Panc1 (cell line): ENCODE results near the gene FHAD1. TPM values are rescaled to one million over a fixed set of nuclear protein-coding genes. Genes with fewer than 3 reads are reported as not detected.

Source experiments
- ATAC-seq: fragments of 200-7000 bp; cut with Tn5 transposase; 2 replicates; pipeline ENCODE4 v1.9.1; 2020; ENCODE audit warnings: mild to moderate bottlenecking, moderate library complexity
- BruUV-seq: library from RNA; stranded (reverse); fragments of 400-500 nt; replicated peaks from 2 replicates; lab custom pipeline; 2021; lab: Mats Ljungman, UMichigan
- CTCF ChIA-PET: fragments of 300-600 bp; sonication (Branson Sonifier 250); formaldehyde crosslinking; loops from one replicate; lab custom pipeline; 2022; ENCODE audit warnings: antibody characterized with exemption; lab: Charles Lee
- POLR2A ChIA-PET: fragments of 300-600 bp; sonication (Branson Sonifier 250); formaldehyde crosslinking; loops from one replicate; lab custom pipeline; 2022; ENCODE audit warnings: antibody characterized with exemption; lab: Charles Lee
- DNase-seq: peaks from one replicate; pipeline ENCODE4 v3.0.0-alpha.2; 2010; ENCODE audit warnings: low read depth, low spot score
- H3K27ac ChIP-seq: 2 replicates; pipeline ENCODE4 v1.5.1; 2011; ENCODE audit warnings: mild to moderate bottlenecking, low read length, inconsistent platforms
- H3K27me3 ChIP-seq: fragments of 200-500 bp; sonication (Bioruptor generic); 2 replicates; pipeline ENCODE4 v1.6.0; 2014; ENCODE audit warnings: low read length, inconsistent platforms; ENCODE audit not compliant: control insufficient read depth, insufficient read depth
- H3K36me3 ChIP-seq: fragments of 200-500 bp; sonication (Bioruptor generic); 2 replicates; pipeline ENCODE4 v1.5.1; 2014; ENCODE audit warnings: inconsistent platforms, mild to moderate bottlenecking, low read length, moderate library complexity; ENCODE audit not compliant: control insufficient read depth, insufficient read depth
- H3K4me1 ChIP-seq: 2 replicates; pipeline ENCODE4 v1.5.1; 2011; ENCODE audit warnings: inconsistent platforms, mild to moderate bottlenecking, low read length, moderate library complexity; ENCODE audit not compliant: control insufficient read depth, insufficient read depth
- H3K4me3 ChIP-seq, 2 experiments: 2 replicates each; pipeline ENCODE4 v1.5.1; 2011 to 2012; ENCODE audit warnings: low read depth in 2 of 2, low read length in 2 of 2, mild to moderate bottlenecking in 2 of 2, inconsistent platforms in 1 of 2, moderate library complexity in 1 of 2
- H3K9me3 ChIP-seq: fragments of 200-500 bp; sonication (Bioruptor generic); 2 replicates; pipeline ENCODE4 v1.5.1; 2014; ENCODE audit warnings: low read depth, mild to moderate bottlenecking, inconsistent platforms, low read length, moderate library complexity; ENCODE audit not compliant: control insufficient read depth, insufficient read depth
- CTCF ChIP-seq: fragments of 450-650 bp; IDR thresholded peaks from 2 replicates; pipeline ENCODE4 v1.5.1; 2017; ENCODE audit warnings: mild to moderate bottlenecking
- POLR2AphosphoS5 ChIP-seq: IDR thresholded peaks from 2 replicates; pipeline ENCODE4 v1.6.1; 2012; ENCODE audit warnings: mild to moderate bottlenecking, low read depth, low read length, moderate library complexity
- REST ChIP-seq, 2 experiments: IDR thresholded peaks; 2 replicates each; pipeline ENCODE4 v1.6.1; 2011 to 2012; ENCODE audit warnings: low read depth in 2 of 2, control low read depth in 1 of 2, low read length in 1 of 2, mild to moderate bottlenecking in 1 of 2, moderate library complexity in 1 of 2; ENCODE audit not compliant: insufficient read depth in 1 of 2
- SIN3A ChIP-seq: IDR thresholded peaks from 2 replicates; pipeline ENCODE4 v1.6.1; 2012; ENCODE audit warnings: low read depth, mild to moderate bottlenecking, low read length, moderate library complexity, borderline replicate concordance; ENCODE audit not compliant: insufficient read depth
- TCF7L2 ChIP-seq: IDR thresholded peaks from 2 replicates; pipeline ENCODE4 v1.6.1; 2011; ENCODE audit warnings: mild to moderate bottlenecking, low read depth, low read length, inconsistent platforms
- in situ Hi-C: cut with HindIII; loops from 2 replicates; pipeline ENCODE4 v1.10.0; 2016; ENCODE audit warnings: low sequenced_read_pairs, low pct_unique_long_range_greater_than_20kb
- intact Hi-C: fragments of 100-400 bp; cut with micrococcal nuclease; formaldehyde crosslinking; loops from one replicate; pipeline ENCODE4 v1.10.0; 2022; ENCODE audit not compliant: unreplicated experiment
- total RNA-seq: library from RNA; stranded (reverse); gene quantifications from one replicate; pipeline ENCODE4 v1.2.1, GENCODE V29; 2021; ENCODE audit not compliant: unreplicated experiment

The FHAD1 gene
- total RNA-seq, 1 experiment from 2014 or later, result 0.23 TPM

GRCh38 chr1:15299806-15300205, 52.8 kb downstream of the FHAD1 start:
- Histone ChIP-seq H3K4me1 (no peaks in the 10 kb centered on the region), H3K4me3 (no peak overlapping the region), H3K36me3 (no peaks in the 10 kb centered on the region), H3K27me3 (no peaks in the 10 kb centered on the region), H3K27ac (no peak overlapping the region), H3K9me3 (no peaks in the 10 kb centered on the region)
- CTCF ChIA-PET, result no interaction called here
- intact Hi-C loops, result no loop called here
- DNase-seq (no peak), ATAC-seq (no peak; the same call in 1 of the 2 replicates)
- in situ Hi-C loops, result no loop called here
- BruUV-seq, result no TSS peak
- TF ChIP-seq CTCF (no peak), TCF7L2 (no peak), POLR2AphosphoS5 (no peak), REST (IDR thresholded peaks at IDR 0.05; ENCODE audit: insufficient read depth in 1 of 2, low read depth in 2 of 2, low read length in 1 of 2) (no peak), SIN3A (no peak)
- POLR2A ChIA-PET, result no interaction called here

- Histone ChIP-seq H3K27ac (no peak overlapping the region), H3K9me3 (no peaks in the 10 kb centered on the region), H3K27me3 (no peaks in the 10 kb centered on the region), H3K4me1 (no peaks in the 10 kb centered on the region), H3K36me3 (no peaks in the 10 kb centered on the region), H3K4me3 (no peak overlapping the region)
- DNase-seq (no peak), ATAC-seq (no peak)
- CTCF ChIA-PET, result interaction anchor here (0.7 to 1.6 kb wide), 3 partner anchors 14 to 215 kb away, joined by 5 to 10 read pairs (median 10); no protein-coding TSS in a partner anchor
- intact Hi-C loops (loop anchor here (1.0 kb wide), 1 partner anchor 176 kb away; no protein-coding TSS in a partner anchor), in situ Hi-C loops (no loop called here)
- no TSS peak for BruUV-seq
- POLR2A ChIA-PET, result no interaction called here
- TF ChIP-seq CTCF, result no peak
- no peak for TF ChIP-seq TCF7L2
Observed at GRCh38 chr1:15303935-15304334, 56.9 kb downstream of the FHAD1 start.
